HEK293 (cell line): ENCODE data around the gene ASPRV1.

Source experiments
- ZNF10 ChIP-seq: fragments of 450-650 bp; formaldehyde crosslinking; IDR thresholded peaks from 2 replicates; pipeline ENCODE4 v1.5.1; 2017; ENCODE audit warnings: missing biosample characterization, missing genetic modification characterization
- ZNF184 ChIP-seq: fragments of 450-650 bp; IDR thresholded peaks from 2 replicates; pipeline ENCODE4 v1.5.1; 2018; ENCODE audit warnings: missing biosample characterization, mild to moderate bottlenecking, missing genetic modification characterization
- TF ChIP-seq, protein P1 (sequence below): fragments of 450-650 bp; formaldehyde crosslinking; IDR thresholded peaks from 2 replicates; pipeline ENCODE4 v1.5.1; 2016; ENCODE audit warnings: missing biosample characterization, missing genetic modification characterization, low read depth
- TF ChIP-seq, protein P2 (sequence below): fragments of 450-650 bp; formaldehyde crosslinking; IDR thresholded peaks from 2 replicates; pipeline ENCODE4 v1.5.1; 2016; ENCODE audit warnings: missing biosample characterization, missing genetic modification characterization

DNA sequence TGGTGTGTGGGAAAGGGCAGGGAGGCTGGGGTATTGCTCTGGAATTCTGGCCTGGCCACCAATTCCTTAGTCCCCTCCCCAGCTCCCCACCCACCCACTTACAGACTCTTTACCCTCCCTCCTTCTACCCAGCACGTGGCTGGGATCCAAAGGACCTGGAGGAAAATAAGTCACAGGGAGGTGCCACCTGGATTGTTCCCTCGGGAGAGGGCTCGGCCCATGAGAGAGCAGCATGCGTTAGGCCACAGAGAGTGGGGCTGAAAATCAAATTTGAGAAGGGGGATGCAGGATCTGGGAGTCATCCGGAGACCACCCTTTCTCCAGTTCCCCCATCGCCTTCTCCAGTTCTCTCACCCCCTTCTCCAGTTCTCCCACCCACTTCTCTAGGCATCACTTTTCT, 3.0 kb downstream of the ASPRV1 start:
- TF ChIP-seq, protein P1, sequence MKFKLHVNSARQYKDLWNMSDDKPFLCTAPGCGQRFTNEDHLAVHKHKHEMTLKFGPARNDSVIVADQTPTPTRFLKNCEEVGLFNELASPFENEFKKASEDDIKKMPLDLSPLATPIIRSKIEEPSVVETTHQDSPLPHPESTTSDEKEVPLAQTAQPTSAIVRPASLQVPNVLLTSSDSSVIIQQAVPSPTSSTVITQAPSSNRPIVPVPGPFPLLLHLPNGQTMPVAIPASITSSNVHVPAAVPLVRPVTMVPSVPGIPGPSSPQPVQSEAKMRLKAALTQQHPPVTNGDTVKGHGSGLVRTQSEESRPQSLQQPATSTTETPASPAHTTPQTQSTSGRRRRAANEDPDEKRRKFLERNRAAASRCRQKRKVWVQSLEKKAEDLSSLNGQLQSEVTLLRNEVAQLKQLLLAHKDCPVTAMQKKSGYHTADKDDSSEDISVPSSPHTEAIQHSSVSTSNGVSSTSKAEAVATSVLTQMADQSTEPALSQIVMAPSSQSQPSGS (tag by site-specific recombination), result no peak
- TF ChIP-seq ZNF184 (no peak), ZNF10 (no peak)
- TF ChIP-seq, protein P2, sequence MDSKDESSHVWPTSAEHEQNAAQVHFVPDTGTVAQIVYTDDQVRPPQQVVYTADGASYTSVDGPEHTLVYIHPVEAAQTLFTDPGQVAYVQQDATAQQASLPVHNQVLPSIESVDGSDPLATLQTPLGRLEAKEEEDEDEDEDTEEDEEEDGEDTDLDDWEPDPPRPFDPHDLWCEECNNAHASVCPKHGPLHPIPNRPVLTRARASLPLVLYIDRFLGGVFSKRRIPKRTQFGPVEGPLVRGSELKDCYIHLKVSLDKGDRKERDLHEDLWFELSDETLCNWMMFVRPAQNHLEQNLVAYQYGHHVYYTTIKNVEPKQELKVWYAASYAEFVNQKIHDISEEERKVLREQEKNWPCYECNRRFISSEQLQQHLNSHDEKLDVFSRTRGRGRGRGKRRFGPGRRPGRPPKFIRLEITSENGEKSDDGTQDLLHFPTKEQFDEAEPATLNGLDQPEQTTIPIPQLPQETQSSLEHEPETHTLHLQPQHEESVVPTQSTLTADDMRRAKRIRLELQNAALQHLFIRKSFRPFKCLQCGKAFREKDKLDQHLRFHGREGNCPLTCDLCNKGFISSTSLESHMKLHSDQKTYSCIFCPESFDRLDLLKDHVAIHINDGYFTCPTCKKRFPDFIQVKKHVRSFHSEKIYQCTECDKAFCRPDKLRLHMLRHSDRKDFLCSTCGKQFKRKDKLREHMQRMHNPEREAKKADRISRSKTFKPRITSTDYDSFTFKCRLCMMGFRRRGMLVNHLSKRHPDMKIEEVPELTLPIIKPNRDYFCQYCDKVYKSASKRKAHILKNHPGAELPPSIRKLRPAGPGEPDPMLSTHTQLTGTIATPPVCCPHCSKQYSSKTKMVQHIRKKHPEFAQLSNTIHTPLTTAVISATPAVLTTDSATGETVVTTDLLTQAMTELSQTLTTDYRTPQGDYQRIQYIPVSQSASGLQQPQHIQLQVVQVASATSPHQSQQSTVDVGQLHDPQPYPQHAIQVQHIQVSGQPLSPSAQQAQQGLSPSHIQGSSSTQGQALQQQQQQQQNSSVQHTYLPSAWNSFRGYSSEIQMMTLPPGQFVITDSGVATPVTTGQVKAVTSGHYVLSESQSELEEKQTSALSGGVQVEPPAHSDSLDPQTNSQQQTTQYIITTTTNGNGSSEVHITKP, result no peak
